DOHH2 (cell line): ENCODE data around the gene ELK3.
"Not testable (repeated sequence)": the region's sequence is repeated elsewhere in the genome, so short reads cannot be mapped to it uniquely, and the experiment has no call there.

Experiments
- H3F3A ChIP-seq: fragments of 200-600 bp; sonication (generic), shearing (Covaris generic); 2 replicates; pipeline ENCODE4 v1.6.0; 2016; ENCODE audit warnings: antibody characterized with exemption, mild to moderate bottlenecking; ENCODE audit not compliant: control insufficient read depth, insufficient read depth
- H3K27ac ChIP-seq: fragments of 200-600 bp; sonication (generic); 2 replicates; pipeline ENCODE4 v1.5.1; 2014; ENCODE audit warnings: low read depth, mild to moderate bottlenecking, low read length, moderate library complexity
- H3K27me3 ChIP-seq: fragments of 200-600 bp; sonication (generic); 2 replicates; pipeline ENCODE4 v1.6.1; 2014; ENCODE audit warnings: mild to moderate bottlenecking, low read length, mixed read lengths; ENCODE audit not compliant: control insufficient read depth
- H3K36me3 ChIP-seq: fragments of 200-600 bp; sonication (generic); 2 replicates; pipeline ENCODE4 v1.6.1; 2014; ENCODE audit warnings: mild to moderate bottlenecking, low read length, moderate library complexity, mixed read lengths; ENCODE audit not compliant: control insufficient read depth
- H3K4me1 ChIP-seq: fragments of 200-600 bp; sonication (generic); 2 replicates; pipeline ENCODE4 v1.6.1; 2014; ENCODE audit warnings: mild to moderate bottlenecking, low read length, mixed read lengths; ENCODE audit not compliant: control insufficient read depth
- H3K4me2 ChIP-seq: fragments of 200-600 bp; sonication (generic); 2 replicates; pipeline ENCODE4 v1.6.0; 2014; ENCODE audit warnings: mild to moderate bottlenecking, low read length, moderate library complexity
- H3K4me3 ChIP-seq: fragments of 200-600 bp; sonication (generic); 2 replicates; pipeline ENCODE4 v1.5.1; 2014; ENCODE audit warnings: mild to moderate bottlenecking, low read length, mixed read lengths
- H3K79me2 ChIP-seq: fragments of 200-600 bp; sonication (generic); 2 replicates; pipeline ENCODE4 v1.6.1; 2014; ENCODE audit warnings: mild to moderate bottlenecking, low read length, mixed read lengths; ENCODE audit not compliant: control insufficient read depth
- H3K9me2 ChIP-seq: fragments of 200-600 bp; sonication (generic); replicated peaks from 2 replicates; pipeline ENCODE4 v1.6.1; 2014; ENCODE audit warnings: mild to moderate bottlenecking, low read length, mixed read lengths; ENCODE audit not compliant: control insufficient read depth
- H3K9me3 ChIP-seq: fragments of 200-600 bp; sonication (generic); 2 replicates; pipeline ENCODE4 v1.6.1; 2014; ENCODE audit warnings: antibody characterized with exemption, low read length, mixed read lengths; ENCODE audit not compliant: control insufficient read depth, insufficient read depth
- H4K20me1 ChIP-seq: fragments of 200-600 bp; sonication (generic); 2 replicates; pipeline ENCODE4 v1.6.0; 2014; ENCODE audit warnings: low read depth, mild to moderate bottlenecking, antibody characterized with exemption, low read length, moderate library complexity; ENCODE audit not compliant: control insufficient read depth, insufficient read depth
- EZH2phosphoT487 ChIP-seq: fragments of 200-600 bp; sonication (generic); IDR thresholded peaks from 2 replicates; pipeline ENCODE4 v1.6.1; 2017; ENCODE audit warnings: borderline replicate concordance, mild to moderate bottlenecking, antibody characterized with exemption, low read length, moderate library complexity, mixed read lengths
- TF ChIP-seq, protein P1 (sequence below): fragments of 200-600 bp; sonication (generic); IDR thresholded peaks from one replicate; pipeline ENCODE4 v1.5.1; 2014; ENCODE audit warnings: antibody characterized with exemption, mild to moderate bottlenecking, low read depth, low read length; ENCODE audit not compliant: poor library complexity, severe bottlenecking

The ELK3 gene

DNA sequence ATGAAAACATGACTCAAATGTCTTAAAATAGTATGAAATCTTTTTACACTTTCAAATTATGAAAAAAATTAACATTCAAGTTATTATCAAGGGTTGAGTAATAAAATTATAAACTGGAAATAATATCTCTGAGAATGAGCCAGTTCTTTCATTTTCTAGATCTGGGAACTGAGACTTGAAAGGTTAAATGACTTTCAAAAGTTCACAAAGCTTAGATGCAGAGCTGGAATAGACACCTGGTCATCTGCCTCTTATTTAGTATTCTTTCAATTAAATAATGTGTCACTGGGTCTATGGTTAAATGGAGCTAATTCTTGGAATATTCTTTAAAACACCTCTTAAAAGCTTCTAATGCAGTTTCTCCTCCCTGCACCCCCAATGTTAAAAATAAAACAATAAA, 119.4 kb downstream of the ELK3 start:
- peaks cover 20% of the 10 kb centered on the region for H3K79me2 ChIP-seq
- H3K9me3 ChIP-seq: no peaks in the 10 kb centered on the region
- no peak overlapping the region for H3K4me3 ChIP-seq
- no peaks in the 10 kb centered on the region for H3K27me3 ChIP-seq
- TF ChIP-seq, protein P1, sequence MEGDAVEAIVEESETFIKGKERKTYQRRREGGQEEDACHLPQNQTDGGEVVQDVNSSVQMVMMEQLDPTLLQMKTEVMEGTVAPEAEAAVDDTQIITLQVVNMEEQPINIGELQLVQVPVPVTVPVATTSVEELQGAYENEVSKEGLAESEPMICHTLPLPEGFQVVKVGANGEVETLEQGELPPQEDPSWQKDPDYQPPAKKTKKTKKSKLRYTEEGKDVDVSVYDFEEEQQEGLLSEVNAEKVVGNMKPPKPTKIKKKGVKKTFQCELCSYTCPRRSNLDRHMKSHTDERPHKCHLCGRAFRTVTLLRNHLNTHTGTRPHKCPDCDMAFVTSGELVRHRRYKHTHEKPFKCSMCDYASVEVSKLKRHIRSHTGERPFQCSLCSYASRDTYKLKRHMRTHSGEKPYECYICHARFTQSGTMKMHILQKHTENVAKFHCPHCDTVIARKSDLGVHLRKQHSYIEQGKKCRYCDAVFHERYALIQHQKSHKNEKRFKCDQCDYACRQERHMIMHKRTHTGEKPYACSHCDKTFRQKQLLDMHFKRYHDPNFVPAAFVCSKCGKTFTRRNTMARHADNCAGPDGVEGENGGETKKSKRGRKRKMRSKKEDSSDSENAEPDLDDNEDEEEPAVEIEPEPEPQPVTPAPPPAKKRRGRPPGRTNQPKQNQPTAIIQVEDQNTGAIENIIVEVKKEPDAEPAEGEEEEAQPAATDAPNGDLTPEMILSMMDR: no peak
- no peaks in the 10 kb centered on the region for H3K9me2 ChIP-seq
- no peaks in the 10 kb centered on the region for H4K20me1 ChIP-seq
- H3K4me2 ChIP-seq: no peak overlapping the region
- H3K36me3 ChIP-seq: peaks cover 25% of the 10 kb centered on the region
- peaks cover 12% of the 10 kb centered on the region for H3K4me1 ChIP-seq
- no peak overlapping the region for H3K27ac ChIP-seq
- peaks cover 10% of the 10 kb centered on the region; the same call in 1 of the 2 replicates for H3F3A ChIP-seq

DNA sequence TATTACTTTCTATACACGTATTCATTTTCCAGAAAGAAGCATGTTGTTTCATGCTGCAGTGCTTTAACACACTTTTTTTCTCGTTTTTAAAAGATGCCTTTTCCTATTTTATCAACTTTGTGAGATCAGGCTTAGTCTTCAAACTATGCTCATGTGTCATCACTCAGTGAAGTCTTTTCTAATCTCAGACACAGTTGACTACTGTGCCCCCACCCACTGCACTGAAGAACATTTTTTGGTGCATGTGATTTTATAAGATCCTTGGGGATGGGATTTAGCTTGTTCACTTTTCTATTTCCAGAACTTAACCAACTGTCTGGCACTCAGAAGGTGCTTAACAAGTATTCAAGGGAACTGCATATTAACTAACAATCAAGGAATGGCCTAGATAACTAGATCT, 120.5 kb downstream of the ELK3 start:
- H3K4me2 ChIP-seq: no peak overlapping the region
- no peaks in the 10 kb centered on the region for H3K27me3 ChIP-seq
- peaks cover 18% of the 10 kb centered on the region for H3K79me2 ChIP-seq
- no peaks in the 10 kb centered on the region for H3K9me2 ChIP-seq
- TF ChIP-seq, protein P1: no peak
- no peak for TF ChIP-seq EZH2phosphoT487
- H3K4me3 ChIP-seq: no peak overlapping the region
- peaks cover 12% of the 10 kb centered on the region for H3K4me1 ChIP-seq
- no peaks in the 10 kb centered on the region for H3K9me3 ChIP-seq
- H3K36me3 ChIP-seq: peaks cover 19% of the 10 kb centered on the region
- H4K20me1 ChIP-seq: no peaks in the 10 kb centered on the region
- no peak overlapping the region for H3K27ac ChIP-seq
- H3F3A ChIP-seq: peaks cover 8% of the 10 kb centered on the region; the same call in 1 of the 2 replicates

DNA sequence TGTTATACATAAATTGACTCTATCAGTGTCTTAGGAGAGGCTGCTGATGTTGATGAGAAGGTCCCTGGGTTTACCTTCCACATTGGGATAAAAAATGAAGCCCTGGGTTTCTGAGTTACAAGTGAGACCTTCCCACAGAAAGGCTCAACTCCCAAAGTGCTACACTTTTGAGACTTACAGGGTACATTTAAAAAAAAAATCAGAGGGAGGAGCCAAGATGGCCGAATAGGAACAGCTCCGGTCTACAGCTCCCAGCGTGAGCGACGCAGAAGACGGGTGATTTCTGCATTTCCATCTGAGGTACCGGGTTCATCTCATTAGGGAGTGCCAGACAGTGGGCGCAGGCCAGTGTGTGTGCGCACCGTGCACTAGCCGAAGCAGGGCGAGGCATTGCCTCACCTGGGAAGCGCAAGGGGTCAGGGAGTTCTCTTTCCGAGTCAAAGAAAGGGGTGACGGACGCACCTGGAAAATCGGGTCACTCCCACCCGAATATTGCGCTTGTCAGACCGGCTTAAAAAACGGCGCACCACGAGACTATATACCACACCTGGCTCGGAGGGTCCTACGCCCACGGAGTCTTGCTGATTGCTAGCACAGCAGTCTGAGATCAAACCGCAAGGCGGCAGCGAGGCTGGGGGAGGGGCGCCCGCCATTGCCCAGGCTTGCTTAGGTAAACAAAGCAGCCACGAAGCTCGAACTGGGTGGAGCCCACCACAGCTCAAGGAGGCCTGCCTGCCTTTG, 121.7 kb downstream of the ELK3 start:
- H4K20me1 ChIP-seq, H3K9me3 ChIP-seq, H3K4me2 ChIP-seq, H3K4me3 ChIP-seq, H3K27ac ChIP-seq, H3K27me3 ChIP-seq, H3F3A ChIP-seq, H3K9me2 ChIP-seq: not testable (repeated sequence)
- Histone ChIP-seq H3K36me3 (peaks cover 16% of the 10 kb centered on the region), H3K4me1 (peaks cover 12% of the 10 kb centered on the region), H3K79me2 (peaks cover 18% of the 10 kb centered on the region)

DNA sequence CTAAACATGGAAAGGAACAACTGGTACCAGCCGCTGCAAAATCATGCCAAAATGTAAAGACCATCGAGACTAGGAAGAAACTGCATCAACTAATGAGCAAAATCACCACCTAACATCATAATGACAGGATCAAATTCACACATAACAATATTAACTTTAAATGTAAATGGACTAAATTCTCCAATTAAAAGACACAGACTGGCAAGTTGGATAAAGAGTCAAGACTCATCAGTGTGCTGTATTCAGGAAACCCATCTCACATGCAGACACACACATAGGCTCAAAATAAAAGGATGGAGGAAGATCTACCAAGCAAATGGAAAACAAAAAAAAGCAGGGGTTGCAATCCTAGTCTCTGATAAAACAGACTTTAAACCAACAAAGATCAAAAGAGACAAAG, 123.6 kb downstream of the ELK3 start:
- peaks cover 25% of the 10 kb centered on the region for H3K79me2 ChIP-seq
- H3K4me2 ChIP-seq, H3K9me2 ChIP-seq: not testable (repeated sequence)

More for the DNA sequence above, 123.6 kb downstream of the ELK3 start:
- not testable (repeated sequence) for H3K9me3 ChIP-seq, H3K4me3 ChIP-seq, H4K20me1 ChIP-seq, H3K27ac ChIP-seq, H3K27me3 ChIP-seq, H3F3A ChIP-seq
- Histone ChIP-seq H3K4me1 (peaks cover 12% of the 10 kb centered on the region), H3K36me3 (peaks cover 16% of the 10 kb centered on the region)
